PC-9 (cell line): ENCODE results near the gene XRCC2. TPM values are rescaled to one million over a fixed set of nuclear protein-coding genes. Genes with fewer than 3 reads are reported as not detected.
A peak's percentile ranks its signal among the peaks of the same experiment; 100 is the strongest.

Experiments used
- BruUV-seq: library from RNA; stranded (reverse); fragments of 400-500 nt; replicated peaks from 2 replicates; lab custom pipeline; 2021; lab: Mats Ljungman, UMichigan
- CTCF ChIA-PET: fragments of 300-600 bp; sonication (Branson Sonifier 250); formaldehyde crosslinking; loops from one replicate; lab custom pipeline; 2022; ENCODE audit warnings: antibody characterized with exemption; lab: Charles Lee
- POLR2A ChIA-PET: fragments of 300-600 bp; sonication (Branson Sonifier 250); formaldehyde crosslinking; loops from one replicate; lab custom pipeline; 2022; ENCODE audit warnings: antibody characterized with exemption; ENCODE audit not compliant: unreplicated experiment; lab: Charles Lee
- DNase-seq, 2 experiments: peaks; one replicate each; pipeline versions ENCODE4 v3.0.0 to v3.0.0-alpha.2; 2015 to 2022; ENCODE audit warnings: mixed read lengths in 1 of 2
- H2AFZ ChIP-seq: fragments of 200-600 bp; sonication (generic); 2 replicates; pipeline ENCODE4 v1.8.1; 2017; ENCODE audit warnings: antibody characterized with exemption
- H3F3A ChIP-seq: fragments of 200-600 bp; sonication (generic); 2 replicates; pipeline ENCODE4 v1.8.1; 2017; ENCODE audit warnings: antibody characterized with exemption, mild to moderate bottlenecking, low read depth; ENCODE audit not compliant: insufficient read depth
- H3K27ac ChIP-seq: fragments of 200-600 bp; sonication (generic); 2 replicates; pipeline ENCODE4 v1.6.1; 2016; ENCODE audit warnings: mixed run types
- H3K27me3 ChIP-seq: fragments of 200-600 bp; sonication (generic); 2 replicates; pipeline ENCODE4 v1.6.1; 2016; ENCODE audit warnings: low read depth, mixed run types; ENCODE audit not compliant: insufficient read depth
- H3K36me3 ChIP-seq: fragments of 200-600 bp; sonication (generic); 2 replicates; pipeline ENCODE4 v1.6.1; 2016; ENCODE audit warnings: low read depth, mixed run types
- H3K4me1 ChIP-seq: fragments of 200-600 bp; sonication (generic); replicated peaks from 2 replicates; pipeline ENCODE4 v1.6.1; 2016; ENCODE audit warnings: mixed run types; ENCODE audit not compliant: insufficient read depth
- H3K4me2 ChIP-seq: fragments of 200-600 bp; sonication (generic); 2 replicates; pipeline ENCODE4 v1.6.1; 2017; ENCODE audit warnings: mixed run types
- H3K4me3 ChIP-seq: fragments of 200-600 bp; sonication (generic); 2 replicates; pipeline ENCODE4 v1.6.1; 2016; ENCODE audit warnings: mixed run types
- H3K79me2 ChIP-seq: fragments of 200-600 bp; sonication (generic); 2 replicates; pipeline ENCODE4 v1.6.1; 2017; ENCODE audit warnings: low read depth, mixed run types
- H3K9me2 ChIP-seq: fragments of 200-600 bp; sonication (generic); 2 replicates; pipeline ENCODE4 v1.8.1; 2017; ENCODE audit warnings: mild to moderate bottlenecking; ENCODE audit not compliant: insufficient read depth
- H3K9me3 ChIP-seq: fragments of 200-600 bp; sonication (generic); 2 replicates; pipeline ENCODE4 v1.8.1; 2016; ENCODE audit warnings: low read depth; ENCODE audit not compliant: insufficient read depth
- H4K20me1 ChIP-seq: fragments of 200-600 bp; sonication (generic); 2 replicates; pipeline ENCODE4 v1.8.1; 2017; ENCODE audit not compliant: insufficient read depth
- EZH2 ChIP-seq: fragments of 200-600 bp; sonication (generic); IDR thresholded peaks from 2 replicates; pipeline ENCODE4 v1.8.0; 2017; ENCODE audit warnings: antibody characterized with exemption, low read depth
- intact Hi-C: fragments of 100-400 bp; cut with micrococcal nuclease; formaldehyde crosslinking; loops from one replicate; pipeline ENCODE4 v1.10.0; 2022; ENCODE audit not compliant: unreplicated experiment
- total RNA-seq: library from RNA; stranded (reverse); gene quantifications from 2 replicates; pipeline ENCODE4 v1.2.3, GENCODE V29; 2021
- TF ChIP-seq, protein P1 (sequence below): fragments of 200-600 bp; sonication (generic); conservative IDR thresholded peaks from 2 replicates; pipeline ENCODE4 v1.6.1; 2017; ENCODE audit warnings: mixed run types, antibody characterized with exemption, mild to moderate bottlenecking, moderate library complexity

The XRCC2 gene
- total RNA-seq, 1 experiment from 2014 or later, result 25.0 TPM

DNA sequence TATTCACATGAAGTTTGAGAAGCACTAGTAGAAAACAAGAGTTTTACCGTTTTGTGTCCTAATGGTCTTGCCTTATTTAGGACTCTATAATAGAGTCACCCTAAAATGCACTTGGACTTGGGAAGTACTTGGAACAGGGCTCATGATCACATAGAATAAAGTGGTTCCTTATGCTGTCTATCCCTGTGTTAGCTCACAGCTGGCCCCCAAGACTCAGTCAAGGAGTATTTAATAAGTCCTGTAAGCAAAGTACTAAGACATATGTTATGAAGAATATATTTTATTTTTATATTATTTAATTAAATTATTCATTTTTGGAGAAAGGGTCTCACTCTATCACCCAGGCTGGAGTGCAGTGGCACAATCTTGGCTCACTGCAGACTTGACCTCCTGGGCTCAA is 54.5 kb downstream of the XRCC2 start:
- Histone ChIP-seq H3F3A (no peaks in the 10 kb centered on the region), H3K4me1 (no peaks in the 10 kb centered on the region), H3K4me2 (no peak overlapping the region), H3K27ac (no peak overlapping the region), H3K27me3 (no peaks in the 10 kb centered on the region), H3K4me3 (no peak overlapping the region), H2AFZ (no peak overlapping the region), H3K9me3 (no peaks in the 10 kb centered on the region), H3K9me2 (no peaks in the 10 kb centered on the region), H3K79me2 (no peaks in the 10 kb centered on the region), H3K36me3 (no peaks in the 10 kb centered on the region), H4K20me1 (no peaks in the 10 kb centered on the region)
- ChIA-PET POLR2A (no interaction called here), CTCF (no interaction called here)
- no TSS peak for BruUV-seq
- intact Hi-C loops, result no loop called here
- DNase-seq, result no peak
- TF ChIP-seq EZH2, result no peak
- TF ChIP-seq, protein P1, sequence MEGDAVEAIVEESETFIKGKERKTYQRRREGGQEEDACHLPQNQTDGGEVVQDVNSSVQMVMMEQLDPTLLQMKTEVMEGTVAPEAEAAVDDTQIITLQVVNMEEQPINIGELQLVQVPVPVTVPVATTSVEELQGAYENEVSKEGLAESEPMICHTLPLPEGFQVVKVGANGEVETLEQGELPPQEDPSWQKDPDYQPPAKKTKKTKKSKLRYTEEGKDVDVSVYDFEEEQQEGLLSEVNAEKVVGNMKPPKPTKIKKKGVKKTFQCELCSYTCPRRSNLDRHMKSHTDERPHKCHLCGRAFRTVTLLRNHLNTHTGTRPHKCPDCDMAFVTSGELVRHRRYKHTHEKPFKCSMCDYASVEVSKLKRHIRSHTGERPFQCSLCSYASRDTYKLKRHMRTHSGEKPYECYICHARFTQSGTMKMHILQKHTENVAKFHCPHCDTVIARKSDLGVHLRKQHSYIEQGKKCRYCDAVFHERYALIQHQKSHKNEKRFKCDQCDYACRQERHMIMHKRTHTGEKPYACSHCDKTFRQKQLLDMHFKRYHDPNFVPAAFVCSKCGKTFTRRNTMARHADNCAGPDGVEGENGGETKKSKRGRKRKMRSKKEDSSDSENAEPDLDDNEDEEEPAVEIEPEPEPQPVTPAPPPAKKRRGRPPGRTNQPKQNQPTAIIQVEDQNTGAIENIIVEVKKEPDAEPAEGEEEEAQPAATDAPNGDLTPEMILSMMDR, result no peak

DNA sequence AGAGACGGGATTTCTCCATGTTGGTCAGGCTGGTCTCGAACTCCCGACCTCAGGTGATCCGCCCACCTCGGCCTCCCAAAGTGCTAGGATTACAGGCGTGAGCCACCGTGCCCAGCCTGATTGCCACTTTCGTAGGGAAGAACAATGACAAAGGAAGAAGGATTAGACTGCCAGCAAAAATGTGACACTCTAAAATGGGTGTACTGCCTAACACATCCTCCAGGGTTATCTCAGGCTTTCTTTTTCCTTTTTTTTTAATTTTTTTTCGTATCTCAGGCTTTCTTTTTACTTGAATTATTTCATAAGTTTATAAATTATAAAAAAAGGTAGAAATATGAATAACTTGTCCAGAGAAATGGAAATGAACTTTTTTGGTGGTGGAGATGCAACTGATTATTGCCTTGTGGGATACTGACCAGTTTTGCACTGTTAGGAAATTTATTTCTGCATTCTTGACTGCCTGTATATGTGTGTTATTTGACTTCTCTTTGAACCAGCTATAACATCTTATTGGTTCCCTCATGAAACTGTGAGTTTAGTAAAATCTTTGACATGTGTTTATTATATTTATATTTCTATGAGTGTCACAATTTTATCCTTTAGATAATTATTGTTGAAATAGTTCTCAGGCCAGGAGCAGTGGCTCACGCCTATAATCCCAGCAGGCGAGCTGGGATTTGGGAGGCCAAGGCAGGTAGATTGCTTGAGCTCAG is 56.8 kb downstream of the XRCC2 start:
- Histone ChIP-seq H4K20me1 (no peaks in the 10 kb centered on the region), H3K27ac (no peak overlapping the region), H3K4me3 (no peak overlapping the region), H3K36me3 (no peaks in the 10 kb centered on the region), H3K4me2 (no peak overlapping the region), H3K4me1 (no peaks in the 10 kb centered on the region), H3K9me3 (no peaks in the 10 kb centered on the region), H2AFZ (no peak overlapping the region), H3K79me2 (no peaks in the 10 kb centered on the region), H3K27me3 (no peaks in the 10 kb centered on the region), H3K9me2 (no peaks in the 10 kb centered on the region), H3F3A (no peaks in the 10 kb centered on the region)
- DNase-seq, result no peak
- intact Hi-C loops, result no loop called here
- BruUV-seq, result no TSS peak
- TF ChIP-seq, protein P1, result peak; percentile 33; the same call in 1 of the 2 replicates
- TF ChIP-seq EZH2, result no peak
- ChIA-PET CTCF (no interaction called here), POLR2A (no interaction called here)

- BruUV-seq, result no TSS peak
- no peaks in the 10 kb centered on the region for H3K9me2 ChIP-seq
- no peak overlapping the region for H3K4me2 ChIP-seq
- H3K27ac ChIP-seq, result no peak overlapping the region
- no peak overlapping the region for H2AFZ ChIP-seq
- POLR2A ChIA-PET, result no interaction called here
- H3F3A ChIP-seq, result no peaks in the 10 kb centered on the region
- H3K27me3 ChIP-seq, result no peaks in the 10 kb centered on the region
- H3K9me3 ChIP-seq, result no peaks in the 10 kb centered on the region
- no peak for DNase-seq
- CTCF ChIA-PET, result no interaction called here
- no peaks in the 10 kb centered on the region for H3K36me3 ChIP-seq
- H4K20me1 ChIP-seq, result no peaks in the 10 kb centered on the region
- H3K79me2 ChIP-seq, result no peaks in the 10 kb centered on the region
- no peak overlapping the region for H3K4me3 ChIP-seq
- intact Hi-C loops, result no loop called here
- no peak for TF ChIP-seq EZH2
- TF ChIP-seq, protein P1, result no peak
- H3K4me1 ChIP-seq, result no peaks in the 10 kb centered on the region
These were observed 57.5 kb downstream of the XRCC2 start for GRCh38 chr7:152618427-152618826.
